Activated CD8-positive, alpha-beta memory T cell treated with anti-CD3 and anti-CD28 coated beads for 36 hours (primary cell): ENCODE results near the gene TRAF6. TPM values are rescaled to one million over a fixed set of nuclear protein-coding genes. Genes with fewer than 3 reads are reported as not detected.

Experiments
- CTCF ChIA-PET: fragments of 350-600 bp; sonication (Branson Sonifier 250); formaldehyde crosslinking; loops from one replicate; lab custom pipeline; 2021; ENCODE audit warnings: antibody characterized with exemption; lab: Charles Lee
- POLR2A ChIA-PET: fragments of 350-600 bp; sonication (Branson Sonifier 250); formaldehyde crosslinking; loops from one replicate; lab custom pipeline; 2021; ENCODE audit warnings: antibody characterized with exemption; lab: Charles Lee
- total RNA-seq, 2 experiments: library from RNA; stranded (reverse); gene quantifications; one replicate each; pipeline ENCODE4 v1.2.3, GENCODE V29; 2021

TRAF6 gene
- total RNA-seq, 2 experiments from 2014 or later = 10.9 to 11.7 TPM

DNA sequence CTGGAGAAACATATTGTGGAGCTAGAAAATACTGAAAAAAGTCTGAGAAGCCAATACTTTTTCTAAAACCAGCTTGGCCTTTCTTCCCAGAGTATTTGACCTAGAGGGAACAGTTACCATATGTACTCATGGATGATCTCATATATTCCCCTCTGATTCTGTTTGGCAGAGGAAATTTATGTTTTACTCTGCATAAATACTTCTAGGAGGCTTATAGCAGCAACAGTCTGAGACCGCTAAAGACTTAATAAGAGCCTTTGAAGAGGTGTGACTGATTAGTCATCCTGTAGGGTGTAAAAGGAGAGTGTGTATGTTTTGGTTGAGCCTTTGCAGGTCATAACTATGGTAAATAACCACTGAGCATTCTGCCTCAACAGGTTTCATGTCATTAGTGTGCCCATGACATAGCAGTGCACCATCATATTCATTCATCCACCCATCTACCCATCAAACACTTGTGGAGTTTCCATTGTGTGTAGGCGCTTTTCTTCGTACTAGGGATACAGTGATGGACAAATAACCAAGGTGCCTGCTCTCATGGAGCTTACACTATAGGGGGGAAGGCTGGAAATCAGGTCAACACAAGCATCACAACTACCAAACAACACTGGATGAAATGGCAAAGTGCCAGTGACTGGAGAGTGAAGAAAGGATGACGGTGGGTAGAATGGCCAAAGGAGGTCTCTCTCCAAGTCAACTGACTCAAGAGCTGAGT, 44.5 kb downstream of the TRAF6 start:
- CTCF ChIA-PET = no interaction called here
- POLR2A ChIA-PET = no interaction called here

GRCh38 chr11:36464720-36465119, 45.4 kb downstream of the TRAF6 start:
- ChIA-PET POLR2A (interaction anchor here (0.7 kb wide), 1 partner anchor 11 kb away, joined by 3 read pairs; no protein-coding TSS in a partner anchor), CTCF (interaction anchor here (1.1 kb wide), 1 partner anchor 28 kb away, joined by 3 read pairs; no protein-coding TSS in a partner anchor)

DNA sequence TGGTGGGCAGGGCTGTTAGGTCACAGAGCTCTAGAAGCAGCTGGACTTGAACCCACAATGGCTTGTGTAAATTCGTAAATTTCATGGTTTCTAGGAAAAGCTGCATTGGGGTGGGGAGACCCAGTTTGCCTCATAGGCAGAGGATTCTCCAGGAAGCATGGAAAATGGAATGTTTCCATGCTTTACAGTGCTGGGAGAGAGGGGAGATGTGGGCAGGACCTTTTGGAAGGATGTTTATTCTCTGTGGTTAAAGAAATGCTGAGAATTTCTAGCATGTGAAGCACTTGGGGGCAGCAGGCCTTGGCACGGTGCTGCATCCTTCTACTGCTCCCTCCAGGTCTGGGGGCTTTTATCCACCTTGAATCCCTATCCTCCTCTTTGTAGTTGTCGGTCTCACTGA, 46.3 kb downstream of the TRAF6 start:
- POLR2A ChIA-PET = no interaction called here
- CTCF ChIA-PET = interaction anchor here (1.1 kb wide), 1 partner anchor 29 kb away, joined by 3 read pairs; no protein-coding TSS in a partner anchor

GRCh38 chr11:36462321-36462720, 47.8 kb downstream of the TRAF6 start:
- CTCF ChIA-PET = no interaction called here
- POLR2A ChIA-PET = no interaction called here

DNA sequence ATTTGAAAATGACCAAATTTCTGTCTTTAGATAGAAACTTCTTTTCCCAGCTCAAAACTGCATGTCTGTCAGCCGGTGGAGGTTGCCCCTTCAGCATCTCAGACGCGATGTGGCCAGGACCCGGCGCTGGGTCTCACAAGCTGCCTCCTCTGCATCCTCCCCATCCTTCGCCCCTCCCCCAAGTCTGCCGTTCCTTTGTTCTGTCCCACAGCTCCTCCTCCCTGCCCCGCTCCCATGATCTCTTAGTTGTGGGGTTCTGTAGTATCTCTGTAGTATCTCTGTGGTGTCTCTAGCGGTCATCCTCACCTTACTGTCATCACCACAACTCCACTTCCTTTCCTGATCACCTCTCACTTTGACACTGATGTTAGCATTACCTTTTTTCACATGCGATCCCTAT, 49.9 kb downstream of the TRAF6 start:
- POLR2A ChIA-PET = no interaction called here
- CTCF ChIA-PET = no interaction called here

GRCh38 chr11:36459046-36459445, 51.0 kb downstream of the TRAF6 start:
- CTCF ChIA-PET = interaction anchor here (0.6 to 1.0 kb wide), 3 partner anchors 10 to 226 kb away, joined by 3 read pairs; no protein-coding TSS in a partner anchor
- POLR2A ChIA-PET = no interaction called here

DNA sequence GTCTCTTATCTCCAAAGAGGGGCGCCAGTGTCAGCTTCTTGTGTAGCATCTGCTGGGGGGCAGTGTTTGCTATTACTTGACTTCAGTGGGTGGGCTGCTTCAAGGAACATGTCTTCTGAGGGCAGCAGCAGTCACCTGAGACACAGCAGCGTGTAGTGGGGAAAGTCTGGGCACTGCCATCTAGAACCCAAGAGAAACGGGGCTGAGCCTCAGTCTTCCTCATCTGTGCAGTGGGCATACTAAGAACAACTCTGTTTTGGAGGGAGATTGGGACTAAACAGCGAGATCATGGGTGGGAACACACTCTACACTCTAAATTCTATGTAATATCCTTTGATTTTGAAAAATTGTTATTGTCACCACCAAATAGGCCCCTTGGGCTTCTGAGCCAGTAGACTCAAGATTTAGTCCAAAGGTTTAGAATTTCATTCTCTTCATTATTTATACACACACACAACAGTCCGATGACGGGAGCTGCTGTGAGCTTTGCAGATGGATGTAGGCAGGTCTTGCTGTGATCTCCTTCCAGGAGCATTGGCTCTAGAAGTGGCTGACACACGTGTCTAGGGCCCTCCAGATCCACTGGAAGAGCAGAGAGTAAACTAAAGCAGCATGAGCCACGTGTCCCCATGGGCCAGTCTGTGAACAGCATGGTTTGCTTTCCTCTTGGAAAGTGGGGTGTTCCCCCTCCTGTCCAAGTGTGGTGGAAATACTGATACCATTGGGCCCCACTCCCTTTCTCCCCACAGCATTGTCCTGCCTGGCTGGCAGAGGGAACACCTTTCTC, 51.8 kb downstream of the TRAF6 start:
- CTCF ChIA-PET = interaction anchor here (0.6 to 1.0 kb wide), 3 partner anchors 10 to 225 kb away, joined by 3 read pairs; no protein-coding TSS in a partner anchor
- POLR2A ChIA-PET = no interaction called here

DNA sequence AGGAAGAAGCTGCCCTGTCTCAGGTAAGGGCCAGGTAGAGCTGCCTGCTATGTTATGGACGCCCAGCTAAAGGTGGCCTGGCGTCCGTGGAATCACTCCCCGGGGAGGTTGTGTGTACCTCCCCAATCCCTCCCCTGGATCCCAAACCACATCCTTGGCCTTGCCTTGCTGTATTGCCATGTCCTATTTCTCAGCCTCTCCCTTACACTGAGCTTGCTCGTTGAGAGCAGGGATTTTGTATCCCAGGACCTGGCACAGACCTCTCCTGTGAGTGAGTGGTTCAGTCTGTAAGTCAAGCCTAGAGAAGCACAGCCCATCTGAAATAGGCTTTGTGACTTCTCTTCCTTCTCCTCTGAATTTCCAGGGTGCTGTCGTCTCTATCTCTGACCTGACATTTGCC, 53.9 kb downstream of the TRAF6 start:
- CTCF ChIA-PET = no interaction called here

GRCh38 chr11:36455658-36456111, 54.4 kb downstream of the TRAF6 start:
- CTCF ChIA-PET = no interaction called here

More for the DNA sequence above, 53.9 kb downstream of the TRAF6 start:
- POLR2A ChIA-PET = no interaction called here

GRCh38 chr11:36454941-36455631, 55.0 kb downstream of the TRAF6 start:
- POLR2A ChIA-PET = no interaction called here
- CTCF ChIA-PET = no interaction called here

More at GRCh38 chr11:36455658-36456111, 54.4 kb downstream of the TRAF6 start:
- POLR2A ChIA-PET = no interaction called here

GRCh38 chr11:36454551-36454940, 55.5 kb downstream of the TRAF6 start:
- ChIA-PET CTCF (no interaction called here), POLR2A (no interaction called here)

GRCh38 chr11:36453678-36454077, 56.4 kb downstream of the TRAF6 start:
- ChIA-PET POLR2A (no interaction called here), CTCF (interaction anchor here (1.6 kb wide), 1 partner anchor 25 kb away, joined by 4 read pairs; no protein-coding TSS in a partner anchor)

DNA sequence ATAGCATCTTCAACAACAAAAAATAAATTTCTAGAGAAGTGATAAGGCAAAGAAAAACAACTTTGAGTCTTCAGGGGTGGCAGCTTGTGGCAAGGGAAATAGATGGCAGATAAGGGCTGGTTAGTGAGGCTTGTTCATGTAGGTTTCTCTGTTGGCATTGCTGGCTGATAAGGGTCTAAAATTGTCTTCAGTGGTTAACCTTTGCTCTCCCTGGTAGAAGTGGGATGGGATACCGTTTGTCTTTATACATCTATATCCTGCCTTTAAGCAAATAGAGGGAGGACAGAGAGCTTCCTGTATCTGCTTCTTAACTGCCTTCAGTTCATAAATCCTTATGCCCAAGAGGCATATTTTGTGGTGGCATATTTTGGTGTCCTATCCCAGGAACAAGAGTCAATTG, 57.1 kb downstream of the TRAF6 start:
- ChIA-PET POLR2A (no interaction called here), CTCF (interaction anchor here (0.8 to 1.6 kb wide), 2 partner anchors 26 to 65 kb away, joined by 3 to 4 read pairs; no protein-coding TSS in a partner anchor)

GRCh38 chr11:36452236-36452940, 57.7 kb downstream of the TRAF6 start:
- CTCF ChIA-PET = interaction anchor here (0.8 to 1.6 kb wide), 4 partner anchors 9 to 64 kb away, joined by 3 to 4 read pairs (median 3); no protein-coding TSS in a partner anchor
- POLR2A ChIA-PET = no interaction called here

DNA sequence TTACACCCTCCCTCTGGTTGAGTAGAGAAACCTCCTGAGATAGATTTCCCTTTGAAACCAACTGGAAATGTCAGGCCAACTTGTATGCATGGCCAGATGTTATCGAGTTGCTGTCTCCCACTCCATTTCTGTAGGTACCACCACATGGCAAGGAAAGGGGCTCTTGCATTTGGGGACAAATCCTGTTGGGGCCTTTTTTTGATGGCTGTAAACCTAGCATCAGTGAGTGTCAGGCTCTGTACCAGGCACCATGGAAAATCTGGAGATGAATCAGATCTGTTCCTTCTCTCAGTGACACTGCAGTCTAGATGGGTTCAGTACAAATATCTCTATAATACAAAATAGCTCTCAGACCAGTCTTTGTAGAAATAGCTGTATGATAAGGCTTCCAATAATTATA, 58.4 kb downstream of the TRAF6 start:
- ChIA-PET POLR2A (no interaction called here), CTCF (interaction anchor here (0.8 to 1.4 kb wide), 3 partner anchors 10 to 159 kb away, joined by 3 read pairs; no protein-coding TSS in a partner anchor)

DNA sequence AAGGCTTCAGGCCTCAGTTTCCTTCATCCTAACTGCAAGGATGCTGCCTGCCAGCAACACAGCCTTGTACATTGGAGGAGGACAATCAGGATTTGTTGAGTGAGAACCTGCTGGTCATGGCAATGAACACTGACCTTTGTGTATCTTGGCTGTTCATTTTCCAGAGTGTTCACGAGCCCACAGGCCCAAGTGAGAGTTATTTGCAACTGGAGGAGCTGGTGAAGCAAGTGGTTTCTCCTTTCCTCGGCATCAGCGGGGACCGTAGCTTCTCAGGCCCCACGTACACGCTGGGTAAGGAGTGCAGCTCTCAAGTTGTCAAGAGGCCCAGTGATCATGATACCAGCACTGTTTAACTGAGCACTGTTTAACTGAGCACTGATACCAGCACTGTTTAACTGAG, 59.0 kb downstream of the TRAF6 start:
- POLR2A ChIA-PET = no interaction called here
- CTCF ChIA-PET = interaction anchor here (1.4 kb wide), 1 partner anchor 159 kb away, joined by 3 read pairs; no protein-coding TSS in a partner anchor

- POLR2A ChIA-PET = no interaction called here
- CTCF ChIA-PET = no interaction called here
These were observed 59.9 kb downstream of the TRAF6 start for GRCh38 chr11:36450110-36450572.

DNA sequence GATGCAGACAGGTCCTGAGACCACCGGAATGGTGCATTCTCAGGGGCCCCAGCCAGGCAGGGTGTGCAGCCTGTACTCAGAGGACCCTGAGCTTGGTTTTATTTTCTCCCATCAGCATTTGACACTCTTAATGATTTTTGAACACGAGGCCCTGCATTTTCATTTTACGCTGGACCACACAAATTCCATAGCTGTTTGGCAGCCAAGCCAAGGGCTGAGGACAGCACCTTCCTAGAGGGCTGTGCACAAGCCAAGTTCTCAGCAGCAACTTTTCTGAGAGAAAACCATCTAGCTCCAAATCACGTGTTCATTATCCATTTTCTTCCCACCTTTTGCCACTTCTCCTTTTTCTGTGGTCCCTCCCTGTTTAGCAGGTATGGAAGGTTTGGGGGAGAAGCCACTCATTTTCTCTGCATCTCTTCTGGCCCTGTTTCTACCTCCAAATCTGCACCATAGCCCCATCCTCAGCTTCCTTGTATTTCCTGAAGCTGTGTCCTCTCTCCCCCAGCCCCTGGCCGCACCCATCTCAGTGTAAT, 60.4 kb downstream of the TRAF6 start:
- ChIA-PET CTCF (interaction anchor here (0.7 to 1.0 kb wide), 2 partner anchors 13 to 73 kb away, joined by 3 to 4 read pairs; no protein-coding TSS in a partner anchor), POLR2A (no interaction called here)
